ENCODE measurements around the gene ZFR2.

DNA sequence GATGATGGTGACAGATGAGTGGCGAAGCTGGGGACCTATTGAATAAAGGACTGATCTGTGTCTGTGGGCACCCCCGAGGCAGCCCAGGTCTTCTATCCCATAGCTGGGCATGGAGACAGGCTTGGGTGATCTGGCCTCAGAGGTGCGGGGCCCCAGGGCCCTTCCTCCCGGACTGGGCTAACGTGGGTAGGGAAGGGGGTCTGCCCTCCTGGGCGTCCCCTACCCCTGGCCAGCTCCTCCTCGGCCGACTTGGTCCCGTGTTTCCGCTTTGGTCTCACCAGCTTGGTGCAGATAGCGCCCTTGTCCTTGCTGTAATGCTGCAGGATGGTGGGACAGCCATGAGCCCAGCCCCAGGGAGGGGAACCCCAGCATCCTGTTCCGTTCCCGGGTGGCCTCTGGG lies 85.9 kb downstream of the ZFR2 start:
- TF ChIP-seq CTCF (IDR thresholded peaks at IDR 0.05; ENCODE audit: low read depth, low read length) (no peak), POLR2A (IDR thresholded peaks at IDR 0.05; ENCODE audit: extremely low read depth, insufficient read length) (no peak)

All from NB4 (cell line).